ENCODE data around the gene VPS50. TPM values are rescaled to one million over a fixed set of nuclear protein-coding genes. Genes with fewer than 3 reads are reported as not detected.

Gene VPS50
- polyA plus RNA-seq, 3 donors = 7.6 to 12.6 (median 9.5) TPM

DNA sequence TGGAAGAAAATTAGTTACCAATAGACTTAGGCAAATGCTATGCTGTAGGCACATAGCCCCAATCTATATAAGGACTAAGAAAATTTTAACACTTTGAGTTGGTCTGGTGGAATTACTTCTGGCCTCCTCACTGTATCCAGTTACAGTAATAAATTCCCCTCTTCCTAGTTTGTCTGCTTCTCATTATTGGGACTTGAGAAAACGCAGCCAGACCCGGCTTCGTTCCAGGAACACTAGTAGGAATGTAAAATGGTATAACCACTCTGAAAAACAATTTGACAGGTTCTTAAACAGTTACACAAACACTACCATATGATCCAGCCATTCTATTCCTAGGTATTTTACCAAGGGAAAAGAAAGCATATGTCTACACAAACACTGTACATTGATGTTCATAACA lies 150.2 kb downstream of the VPS50 start:
- H3K9me3 Mint-ChIP-seq = peaks cover 0 to 4% (median 2%) of the 10 kb centered on the region in 7 donors
- H3K9ac ChIP-seq (ENCODE audit: insufficient read depth, low read length, poor library complexity, severe bottlenecking) = no peak overlapping the region
- H3K4me2 ChIP-seq (replicated peaks; ENCODE audit: extremely low read depth, low read length, poor library complexity, severe bottlenecking) = no peak overlapping the region
- no peak overlapping the region for H2AFZ ChIP-seq (ENCODE audit: insufficient read depth, low read depth, low read length, poor library complexity, severe bottlenecking)
- no peaks in the 10 kb centered on the region for H3K79me2 ChIP-seq (ENCODE audit: insufficient read depth, low read length)
- intact Hi-C loops (cut with micrococcal nuclease) = no loop called here
- H3K36me3 ChIP-seq (replicated peaks in 1 of 2; ENCODE audit: control insufficient read depth in 1 of 2, insufficient read depth in 2 of 2, low read length in 2 of 2) = no peaks in the 10 kb centered on the region
- H3K36me3 Mint-ChIP-seq = no peaks in the 10 kb centered on the region
- H3K27me3 Mint-ChIP-seq (ENCODE audit: low read depth in 3 of 3) = peaks cover 0 to 6% (median 1%) of the 10 kb centered on the region in 3 donors
- H3K27ac Mint-ChIP-seq = no peak overlapping the region
- H3K4me3 ChIP-seq (replicated peaks in 1 of 3; ENCODE audit: low read depth in 2 of 3, low read length in 3 of 3) = no peak overlapping the region
- no peaks in the 10 kb centered on the region for H3K4me1 Mint-ChIP-seq
- DNase-seq = no peak
- H3K9me3 ChIP-seq (replicated peaks in 1 of 2; ENCODE audit: control insufficient read depth in 1 of 2, insufficient read depth in 1 of 2, low read length in 2 of 2) = no peaks in the 10 kb centered on the region
- no peak overlapping the region for H3K27ac ChIP-seq (ENCODE audit: low read depth in 1 of 2, low read length in 2 of 2)
- no peaks in the 10 kb centered on the region for H4K20me1 ChIP-seq (ENCODE audit: insufficient read depth, low read length)
- WGBS (ENCODE audit: insufficient coverage) = no CpG with 5 or more reads among the region's 3 CpGs
- no peaks in the 10 kb centered on the region for H3K27me3 ChIP-seq (ENCODE audit: control insufficient read depth in 2 of 2, insufficient read depth in 2 of 2, low read length in 2 of 2)
- H3K4me1 ChIP-seq (ENCODE audit: control insufficient read depth in 1 of 2, insufficient read depth in 2 of 2, low read length in 2 of 2) = no peaks in the 10 kb centered on the region
- TF ChIP-seq, protein P1, sequence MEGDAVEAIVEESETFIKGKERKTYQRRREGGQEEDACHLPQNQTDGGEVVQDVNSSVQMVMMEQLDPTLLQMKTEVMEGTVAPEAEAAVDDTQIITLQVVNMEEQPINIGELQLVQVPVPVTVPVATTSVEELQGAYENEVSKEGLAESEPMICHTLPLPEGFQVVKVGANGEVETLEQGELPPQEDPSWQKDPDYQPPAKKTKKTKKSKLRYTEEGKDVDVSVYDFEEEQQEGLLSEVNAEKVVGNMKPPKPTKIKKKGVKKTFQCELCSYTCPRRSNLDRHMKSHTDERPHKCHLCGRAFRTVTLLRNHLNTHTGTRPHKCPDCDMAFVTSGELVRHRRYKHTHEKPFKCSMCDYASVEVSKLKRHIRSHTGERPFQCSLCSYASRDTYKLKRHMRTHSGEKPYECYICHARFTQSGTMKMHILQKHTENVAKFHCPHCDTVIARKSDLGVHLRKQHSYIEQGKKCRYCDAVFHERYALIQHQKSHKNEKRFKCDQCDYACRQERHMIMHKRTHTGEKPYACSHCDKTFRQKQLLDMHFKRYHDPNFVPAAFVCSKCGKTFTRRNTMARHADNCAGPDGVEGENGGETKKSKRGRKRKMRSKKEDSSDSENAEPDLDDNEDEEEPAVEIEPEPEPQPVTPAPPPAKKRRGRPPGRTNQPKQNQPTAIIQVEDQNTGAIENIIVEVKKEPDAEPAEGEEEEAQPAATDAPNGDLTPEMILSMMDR (IDR thresholded peaks at IDR 0.05) = no peak
- H3K4me3 Mint-ChIP-seq = no peak overlapping the region

DNA sequence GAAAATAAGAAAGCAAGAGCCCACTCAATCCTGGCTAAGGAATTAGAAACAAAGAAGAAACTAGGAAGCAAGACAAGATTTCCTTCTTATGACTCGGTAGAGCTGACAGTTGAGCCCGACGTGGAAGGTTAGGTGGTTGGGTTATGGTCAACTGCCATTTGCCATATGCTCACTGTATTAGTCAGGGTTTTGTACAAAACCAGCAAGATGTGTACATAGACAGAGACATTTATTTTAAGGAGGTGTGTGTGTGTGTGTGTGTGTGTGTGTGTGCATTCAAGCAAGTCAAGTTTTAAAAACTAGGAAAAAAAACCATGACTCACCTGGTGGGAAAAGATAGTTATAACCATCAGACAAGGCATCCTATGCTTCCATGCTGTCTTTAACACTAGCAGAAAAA lies 158.5 kb downstream of the VPS50 start:
- H3K9me3 Mint-ChIP-seq = peaks cover 0 to 2% (median 0%) of the 10 kb centered on the region in 7 donors
- Histone ChIP-seq H4K20me1 (ENCODE audit: insufficient read depth, low read length) (no peaks in the 10 kb centered on the region), H3K79me2 (ENCODE audit: insufficient read depth, low read length) (no peaks in the 10 kb centered on the region), H3K4me3 (replicated peaks in 1 of 3; ENCODE audit: low read depth in 2 of 3, low read length in 3 of 3) (no peak overlapping the region), H3K9ac (ENCODE audit: insufficient read depth, low read length, poor library complexity, severe bottlenecking) (no peak overlapping the region), H3K27me3 (ENCODE audit: control insufficient read depth in 2 of 2, insufficient read depth in 2 of 2, low read length in 2 of 2) (no peaks in the 10 kb centered on the region), H3K9me3 (replicated peaks in 1 of 2; ENCODE audit: control insufficient read depth in 1 of 2, insufficient read depth in 1 of 2, low read length in 2 of 2) (no peaks in the 10 kb centered on the region), H3K27ac (ENCODE audit: low read depth in 1 of 2, low read length in 2 of 2) (no peak overlapping the region), H3K4me2 (replicated peaks; ENCODE audit: extremely low read depth, low read length, poor library complexity, severe bottlenecking) (no peak overlapping the region), H2AFZ (ENCODE audit: insufficient read depth, low read depth, low read length, poor library complexity, severe bottlenecking) (no peak overlapping the region), H3K36me3 (replicated peaks in 1 of 2; ENCODE audit: control insufficient read depth in 1 of 2, insufficient read depth in 2 of 2, low read length in 2 of 2) (no peaks in the 10 kb centered on the region), H3K4me1 (ENCODE audit: control insufficient read depth in 1 of 2, insufficient read depth in 2 of 2, low read length in 2 of 2) (no peaks in the 10 kb centered on the region)
- no peak overlapping the region for H3K27ac Mint-ChIP-seq
- intact Hi-C loops (cut with micrococcal nuclease) = no loop called here
- H3K4me3 Mint-ChIP-seq = no peak overlapping the region
- TF ChIP-seq, protein P1 (IDR thresholded peaks at IDR 0.05) = no peak
- 90% methylated on average over 3 of the region's 3 CpGs for WGBS (ENCODE audit: insufficient coverage)
- DNase-seq = no peak
- no peaks in the 10 kb centered on the region for H3K36me3 Mint-ChIP-seq
- peaks cover 0 to 6% (median 4%) of the 10 kb centered on the region in 3 donors for H3K27me3 Mint-ChIP-seq (ENCODE audit: low read depth in 3 of 3)
- no peaks in the 10 kb centered on the region for H3K4me1 Mint-ChIP-seq

Data from CD14-positive monocyte (primary cell).